GM19397 (cell line): ENCODE results near the gene RUNX2.
"Not testable (repeated sequence)": the region's sequence is repeated elsewhere in the genome, so short reads cannot be mapped to it uniquely, and the experiment has no call there.

ENCODE experiments used
- ATAC-seq: cut with Tn5 transposase; IDR thresholded peaks from one replicate; pipeline ENCODE4 v1.9.1; 2021; ENCODE audit warnings: mild to moderate bottlenecking, moderate library complexity; ENCODE audit not compliant: unreplicated experiment

Gene RUNX2

DNA sequence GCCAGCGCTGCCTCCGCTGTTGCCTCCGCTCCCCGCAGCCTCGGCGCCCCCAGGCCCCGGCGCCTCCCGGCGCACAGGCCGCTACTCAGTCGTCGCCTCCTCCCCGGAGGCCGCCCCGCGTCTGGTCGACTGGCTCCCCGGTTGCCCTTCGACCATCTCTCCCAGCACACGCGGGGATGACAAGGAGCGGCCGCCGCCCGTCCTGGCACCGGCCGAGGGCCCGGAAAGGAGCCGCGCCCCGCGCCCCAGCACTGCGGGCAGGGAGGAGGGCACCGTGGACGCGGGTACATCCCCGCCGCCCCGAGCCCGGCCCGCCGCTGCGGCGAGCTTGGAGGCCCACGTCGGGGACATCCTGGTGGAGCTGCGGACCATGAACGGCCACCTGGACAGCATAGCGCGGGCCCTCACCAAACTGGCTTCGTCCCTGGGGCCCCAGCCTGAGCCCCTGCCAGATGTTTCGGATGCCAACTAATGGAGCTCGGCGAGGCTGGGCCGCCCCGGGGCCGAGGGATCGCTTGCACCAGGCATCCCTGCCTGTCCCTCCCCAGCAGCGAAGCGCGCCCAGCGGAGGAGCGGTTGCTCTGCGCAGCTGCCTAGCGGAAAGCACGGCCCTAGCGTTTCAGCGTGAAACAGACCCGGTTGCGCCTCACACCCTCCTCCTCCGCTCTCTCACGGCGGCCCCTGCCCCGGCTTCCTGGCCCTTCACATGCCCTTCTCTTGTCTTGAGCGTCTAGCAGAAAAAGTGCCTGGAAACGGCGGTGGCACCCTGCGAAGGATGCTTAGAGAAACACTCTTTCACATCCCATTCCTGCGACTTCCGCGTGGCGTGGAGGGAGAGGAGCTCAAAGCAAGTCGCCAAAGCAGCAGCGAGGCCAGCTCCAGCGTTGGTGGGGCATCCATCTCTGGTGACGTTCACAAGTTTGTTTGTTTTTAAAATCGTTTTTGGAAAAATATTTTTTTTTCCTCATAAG lies 335.4 kb downstream of the RUNX2 start:
- no peak for ATAC-seq

DNA sequence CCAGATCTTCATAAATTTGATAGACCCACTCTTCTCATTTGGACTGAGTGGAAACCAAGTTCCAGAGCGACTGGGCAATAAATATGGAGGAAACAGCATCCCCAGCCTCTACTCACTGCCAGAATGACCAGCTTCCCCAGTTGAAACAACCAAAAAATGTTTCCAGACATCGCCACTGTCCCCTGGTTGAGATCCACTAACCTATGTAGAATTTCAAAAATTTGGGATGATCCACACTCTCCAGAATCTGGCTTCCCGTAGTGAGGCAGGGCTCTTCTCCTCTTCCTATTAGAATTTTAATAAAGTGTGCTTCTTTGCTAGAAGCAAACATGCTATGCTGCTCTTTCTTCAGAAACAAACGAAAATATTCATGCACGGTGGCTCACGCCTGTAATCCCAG lies 336.6 kb downstream of the RUNX2 start:
- ATAC-seq, result no peak

- no peak for ATAC-seq
Observed at GRCh38 chr6:45665859-45666258, 337.7 kb downstream of the RUNX2 start.

DNA sequence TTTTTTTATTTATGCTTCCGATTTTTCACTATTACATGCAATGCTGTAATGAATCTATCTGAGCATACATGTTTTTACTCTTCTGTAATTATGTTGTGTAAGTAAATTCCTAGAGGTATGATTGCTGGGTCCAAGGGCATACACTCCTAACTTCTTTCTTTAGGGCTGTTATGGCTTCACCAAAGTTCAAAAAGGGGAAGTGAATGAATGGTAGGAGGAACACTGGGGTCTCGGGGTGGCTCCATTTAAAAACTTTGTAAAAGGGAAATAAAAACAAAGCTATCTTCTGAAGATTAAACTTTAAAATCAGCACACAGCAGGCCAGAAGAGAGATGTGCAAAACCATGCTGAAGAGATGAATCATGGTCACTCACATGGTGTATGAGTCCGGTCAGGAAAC lies 338.7 kb downstream of the RUNX2 start:
- ATAC-seq, result no peak

DNA sequence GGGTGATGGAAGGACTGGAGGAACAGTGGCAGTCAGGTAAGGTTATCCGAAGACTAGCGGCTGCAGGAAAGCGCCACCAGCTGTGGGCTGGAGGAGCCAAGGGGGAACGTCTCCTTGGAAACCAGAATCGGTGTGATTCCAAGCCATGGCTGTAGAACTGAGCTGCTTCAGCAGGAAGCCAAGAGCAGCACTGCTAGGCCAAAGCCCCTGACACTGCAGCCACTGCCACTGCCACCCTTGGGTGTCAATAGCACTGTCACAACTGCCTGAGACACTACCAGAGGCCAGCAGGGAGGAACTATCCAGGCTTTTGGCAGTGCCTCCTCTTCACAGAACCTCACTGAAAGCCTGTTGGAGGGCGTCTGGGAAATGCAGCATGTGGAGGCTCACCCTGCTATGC lies 339.2 kb downstream of the RUNX2 start:
- no peak for ATAC-seq

GRCh38 chr6:45667766-45668165 lies 339.6 kb downstream of the RUNX2 start:
- ATAC-seq, result no peak

DNA sequence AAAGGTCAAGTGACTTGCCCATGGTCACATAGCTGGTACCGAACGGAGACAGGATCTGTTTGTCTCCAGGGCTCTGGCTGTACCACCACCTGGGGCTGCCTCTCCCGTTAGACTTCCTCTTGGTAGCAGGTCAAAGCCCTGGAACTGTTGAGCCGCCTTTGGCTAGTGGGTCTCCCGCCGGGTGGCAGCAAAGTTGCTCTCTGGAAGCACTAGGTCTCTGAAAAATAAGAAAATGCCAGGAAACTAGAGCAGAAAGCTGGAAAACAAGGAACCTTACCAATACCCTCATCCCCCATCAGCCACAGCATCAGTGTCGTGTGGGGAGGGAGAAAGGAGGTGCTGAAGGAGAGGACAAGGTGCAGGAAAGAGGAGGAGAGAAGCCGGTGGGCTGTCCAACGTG lies 340.6 kb downstream of the RUNX2 start:
- no peak for ATAC-seq

- not testable (repeated sequence) for ATAC-seq
Observed at GRCh38 chr6:45673167-45673566, 345.0 kb downstream of the RUNX2 start.

- ATAC-seq, result not testable (repeated sequence)
Observed at GRCh38 chr6:45675166-45675565, 347.0 kb downstream of the RUNX2 start.

DNA sequence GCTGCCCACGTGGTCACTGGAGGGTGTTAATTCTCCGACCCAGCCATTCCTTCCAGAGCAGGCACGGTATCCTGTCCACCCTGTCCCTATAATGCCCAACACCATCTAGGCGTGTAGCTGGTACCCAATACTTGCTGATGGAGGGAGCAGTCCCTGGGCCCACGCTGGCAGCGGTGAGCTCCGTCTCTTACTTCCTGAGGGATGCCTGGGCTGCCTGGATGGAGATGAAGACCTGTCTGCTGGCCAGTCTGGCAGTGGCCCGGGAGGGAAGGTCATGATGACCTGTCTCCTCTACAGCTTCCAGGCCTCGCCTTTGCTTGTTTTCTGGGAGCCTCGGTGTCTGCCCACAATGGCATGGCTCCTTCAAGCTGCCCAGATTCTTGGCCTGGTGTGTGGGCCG lies 347.5 kb downstream of the RUNX2 start:
- ATAC-seq, result no peak

DNA sequence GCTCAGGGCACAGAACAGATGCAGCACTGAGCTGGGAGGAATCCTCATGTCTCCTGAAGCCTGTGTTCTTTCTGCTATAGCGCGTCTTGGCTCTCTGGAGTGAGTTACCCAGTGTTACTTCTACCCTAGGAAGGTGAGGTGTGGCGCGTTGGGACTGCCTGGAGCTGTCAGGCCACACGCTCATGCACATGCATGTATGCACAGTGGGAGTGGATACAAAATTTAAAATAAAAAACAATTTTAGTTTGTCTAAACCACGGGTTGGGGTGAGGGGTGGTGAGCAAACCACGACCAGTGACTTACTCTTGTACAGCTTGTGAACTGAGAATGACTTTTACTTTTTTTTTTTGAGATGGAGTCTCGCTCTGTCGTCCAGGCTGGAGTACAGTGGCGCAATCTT lies 348.2 kb downstream of the RUNX2 start:
- ATAC-seq, result no peak

- ATAC-seq, result peak; percentile 68
Observed at GRCh38 chr6:45677381-45678284, 349.5 kb downstream of the RUNX2 start.

- ATAC-seq, result no peak
Observed at GRCh38 chr6:45678285-45678607, 350.1 kb downstream of the RUNX2 start.

- ATAC-seq, result no peak
Observed at GRCh38 chr6:45679163-45679562, 351.0 kb downstream of the RUNX2 start.

DNA sequence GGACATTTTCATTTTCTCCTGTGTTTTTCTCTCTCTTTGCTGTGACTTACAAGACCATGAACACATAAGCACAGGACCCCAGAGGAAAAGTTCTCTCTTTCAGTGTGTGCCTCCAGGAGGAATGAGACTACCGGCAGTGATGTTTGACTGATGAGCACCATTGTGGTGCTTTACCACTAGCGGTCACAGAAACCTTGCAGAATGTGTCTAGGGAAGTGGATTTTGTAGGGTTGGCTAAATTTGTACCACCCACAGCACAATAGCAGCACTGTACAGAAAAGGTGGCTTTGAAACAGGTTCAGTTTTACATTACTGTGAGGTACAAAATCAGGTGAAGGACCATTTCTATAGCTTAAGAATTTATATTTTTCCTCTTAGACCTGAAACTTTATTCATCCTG lies 351.5 kb downstream of the RUNX2 start:
- no peak for ATAC-seq

DNA sequence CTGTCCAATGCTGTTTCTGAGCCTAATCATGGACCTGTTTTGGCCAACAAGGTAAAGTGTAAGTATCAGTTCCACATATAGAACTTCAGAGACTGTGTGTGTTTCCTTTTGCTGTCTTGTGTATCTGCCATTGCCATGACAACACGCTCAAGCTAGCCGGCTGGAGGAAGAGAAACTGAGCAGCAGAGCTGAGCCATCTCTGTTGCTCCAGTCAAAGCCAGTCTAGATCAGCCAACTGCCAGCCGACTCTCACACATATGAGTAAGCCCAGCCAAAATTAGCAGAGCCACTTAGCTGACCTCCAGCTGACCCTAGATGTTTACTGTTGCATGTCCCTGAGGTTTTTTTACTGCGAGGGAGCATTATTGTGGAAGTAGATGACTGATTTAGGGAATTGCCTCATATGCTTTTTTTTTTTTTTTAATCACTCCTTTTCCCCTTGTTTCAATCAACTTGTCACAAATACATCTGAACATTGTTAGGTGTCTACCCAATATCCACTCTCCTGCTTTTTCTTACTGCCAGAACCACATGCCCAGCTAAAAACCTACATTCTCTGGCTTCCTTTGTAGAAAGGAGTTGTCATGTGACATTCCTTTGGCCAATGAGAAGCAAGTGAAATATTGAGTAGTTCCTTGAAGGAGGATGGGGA lies 353.9 kb downstream of the RUNX2 start:
- peak; percentile 95 for ATAC-seq

GRCh38 chr6:45684476-45684875 lies 356.3 kb downstream of the RUNX2 start:
- ATAC-seq, result no peak

GRCh38 chr6:45685076-45685475 lies 356.9 kb downstream of the RUNX2 start:
- ATAC-seq, result no peak

- ATAC-seq, result peak; percentile 29
Observed at GRCh38 chr6:45686841-45687569, 358.9 kb downstream of the RUNX2 start.

DNA sequence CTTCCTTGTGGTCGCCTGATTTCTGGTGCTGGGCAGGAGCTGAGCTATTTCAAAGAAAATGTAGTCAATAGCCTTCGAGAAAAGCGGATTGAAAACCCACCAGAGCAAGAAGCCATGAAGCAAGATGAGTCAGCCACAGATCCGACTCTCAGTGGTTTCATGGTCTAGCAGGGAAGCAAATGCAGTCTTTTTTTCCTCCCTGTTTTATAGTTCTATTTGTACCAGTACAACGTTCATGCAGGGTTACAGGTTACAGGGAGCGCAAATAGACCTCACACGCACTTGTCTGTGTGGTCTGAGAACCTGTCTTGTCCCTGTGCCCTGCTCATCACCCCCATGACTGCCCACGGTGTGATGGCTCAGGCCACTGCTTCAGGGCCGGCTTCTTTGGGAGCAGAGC lies 359.4 kb downstream of the RUNX2 start:
- peak; percentile 79 for ATAC-seq

- ATAC-seq, result no peak
Observed at GRCh38 chr6:45688180-45688579, 360.1 kb downstream of the RUNX2 start.
